Measurements from ENCODE around the gene ACAP2.
"Not testable (repeated sequence)": the region's sequence is repeated elsewhere in the genome, so short reads cannot be mapped to it uniquely, and the experiment has no call there.

DNA sequence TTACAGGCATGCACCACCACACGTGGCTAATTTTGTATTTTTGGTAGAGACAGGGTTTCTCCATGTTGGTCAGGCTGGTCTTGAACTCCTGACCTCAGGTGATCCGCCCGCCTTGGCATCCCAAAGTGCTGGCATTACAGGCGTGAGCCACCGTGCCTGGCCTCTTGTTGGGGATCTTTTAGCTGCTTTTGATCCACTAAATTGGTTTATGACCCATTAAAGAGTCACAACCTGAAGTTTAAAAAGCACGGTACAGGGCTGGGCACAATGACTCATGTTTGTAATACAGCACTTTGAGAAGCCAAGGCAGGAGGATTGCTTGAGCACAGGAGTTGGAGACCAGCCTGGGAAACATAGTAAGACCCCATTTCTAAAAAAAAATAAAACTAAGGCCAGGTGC lies 20.1 kb upstream of the ACAP2 start:
- TF ChIP-seq, protein P1, sequence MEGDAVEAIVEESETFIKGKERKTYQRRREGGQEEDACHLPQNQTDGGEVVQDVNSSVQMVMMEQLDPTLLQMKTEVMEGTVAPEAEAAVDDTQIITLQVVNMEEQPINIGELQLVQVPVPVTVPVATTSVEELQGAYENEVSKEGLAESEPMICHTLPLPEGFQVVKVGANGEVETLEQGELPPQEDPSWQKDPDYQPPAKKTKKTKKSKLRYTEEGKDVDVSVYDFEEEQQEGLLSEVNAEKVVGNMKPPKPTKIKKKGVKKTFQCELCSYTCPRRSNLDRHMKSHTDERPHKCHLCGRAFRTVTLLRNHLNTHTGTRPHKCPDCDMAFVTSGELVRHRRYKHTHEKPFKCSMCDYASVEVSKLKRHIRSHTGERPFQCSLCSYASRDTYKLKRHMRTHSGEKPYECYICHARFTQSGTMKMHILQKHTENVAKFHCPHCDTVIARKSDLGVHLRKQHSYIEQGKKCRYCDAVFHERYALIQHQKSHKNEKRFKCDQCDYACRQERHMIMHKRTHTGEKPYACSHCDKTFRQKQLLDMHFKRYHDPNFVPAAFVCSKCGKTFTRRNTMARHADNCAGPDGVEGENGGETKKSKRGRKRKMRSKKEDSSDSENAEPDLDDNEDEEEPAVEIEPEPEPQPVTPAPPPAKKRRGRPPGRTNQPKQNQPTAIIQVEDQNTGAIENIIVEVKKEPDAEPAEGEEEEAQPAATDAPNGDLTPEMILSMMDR (IDR thresholded peaks at IDR 0.05; ENCODE audit: low read depth, low read length, poor library complexity, severe bottlenecking) = not testable (repeated sequence)
- not testable (repeated sequence) for TF ChIP-seq EZH2phosphoT487 (IDR thresholded peaks at IDR 0.05; ENCODE audit: borderline replicate concordance, low read length)
